Astrocyte of the hippocampus (primary cell): Measurements from ENCODE around the gene GDF10.

ENCODE experiments used
- DNase-seq: peaks from one replicate; pipeline ENCODE4 v3.0.0; 2011; ENCODE audit warnings: low read depth, low spot score

The GDF10 gene

DNA sequence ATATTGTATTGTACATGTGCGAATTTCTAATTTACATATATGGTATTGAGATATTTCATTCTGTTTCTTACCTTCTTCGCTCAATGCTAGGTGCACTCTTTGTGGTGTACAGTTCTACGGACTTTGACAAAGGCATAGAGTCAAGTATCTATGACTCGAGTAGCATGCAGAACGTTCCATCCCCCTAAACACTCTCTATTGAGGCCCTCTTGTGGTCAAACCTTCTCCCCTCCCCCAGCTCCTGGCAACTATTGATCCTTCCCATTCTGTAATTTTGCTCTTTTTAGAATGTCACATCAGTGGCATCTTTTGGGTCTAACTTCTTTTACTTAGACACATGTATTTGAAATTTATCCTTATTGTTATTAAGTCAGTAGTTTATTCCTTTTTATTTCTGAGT lies 30.7 kb upstream of the GDF10 start:
- no peak for DNase-seq

GRCh38 chr10:47276071-47276470 lies 23.9 kb upstream of the GDF10 start:
- no peak for DNase-seq

GRCh38 chr10:47276576-47277351 lies 23.2 kb upstream of the GDF10 start:
- no peak for DNase-seq

DNA sequence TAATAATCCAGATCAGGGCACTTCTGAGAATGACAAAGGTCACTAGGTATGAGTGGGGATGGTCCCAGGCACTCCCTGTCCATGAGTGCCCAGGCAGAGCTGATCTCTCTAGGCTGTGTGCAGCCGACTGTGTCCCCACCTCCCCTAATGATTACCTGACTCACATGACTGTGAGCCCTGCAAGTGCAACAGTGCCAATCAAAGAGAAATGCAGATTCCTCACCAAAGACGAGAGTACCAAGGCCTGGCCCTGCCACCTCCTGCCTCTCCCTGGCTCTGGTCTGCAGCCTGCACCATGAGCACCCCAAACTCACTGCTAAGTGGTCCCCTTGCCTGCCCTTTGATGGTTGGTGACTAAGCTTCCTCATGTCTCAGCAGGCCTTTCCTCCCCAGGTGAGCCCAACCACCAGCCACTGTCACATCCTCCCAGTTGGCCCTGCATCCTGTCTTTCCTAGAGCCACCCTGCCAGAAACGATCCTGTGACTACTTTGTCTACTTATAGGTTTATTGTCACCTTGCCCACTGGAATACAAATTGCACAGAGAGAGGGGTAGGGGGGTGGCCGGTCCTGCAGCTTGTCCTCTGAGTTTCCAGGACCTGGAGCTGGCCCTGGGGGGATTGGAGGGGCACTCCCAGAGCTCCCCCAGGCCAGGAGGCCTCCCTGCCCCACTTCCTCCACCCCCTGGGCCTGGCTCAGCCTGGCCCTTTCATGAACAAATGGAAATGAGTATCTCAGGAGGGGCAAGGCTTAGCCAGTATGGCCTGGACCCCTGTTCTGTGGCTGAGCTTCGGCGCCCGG lies 22.4 kb upstream of the GDF10 start:
- no peak for DNase-seq

DNA sequence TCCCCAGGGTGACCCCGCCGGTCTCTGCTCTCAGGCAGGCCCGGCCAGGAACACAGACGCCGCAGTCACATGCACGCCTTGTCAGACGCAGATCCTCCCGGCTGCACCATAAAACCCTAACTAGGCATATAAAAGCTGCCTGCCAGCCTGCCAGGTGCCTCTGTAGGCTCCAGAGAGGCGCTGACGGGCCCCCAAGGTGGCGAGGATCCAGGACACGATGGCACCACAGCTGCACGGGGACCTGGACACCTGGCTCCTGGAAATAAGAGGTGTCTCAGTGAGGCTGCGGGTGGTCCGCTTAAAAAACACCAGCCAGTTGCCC lies 21.9 kb upstream of the GDF10 start:
- no peak for DNase-seq

GRCh38 chr10:47278720-47279119 lies 21.3 kb upstream of the GDF10 start:
- DNase-seq = no peak

- DNase-seq = no peak
Observed at GRCh38 chr10:47279276-47279675, 20.7 kb upstream of the GDF10 start.

GRCh38 chr10:47282005-47282656 lies 17.9 kb upstream of the GDF10 start:
- no peak for DNase-seq

- DNase-seq = no peak
Observed at GRCh38 chr10:47282657-47283018, 17.4 kb upstream of the GDF10 start.

- DNase-seq = no peak
Observed at GRCh38 chr10:47283101-47283630, 16.8 kb upstream of the GDF10 start.

DNA sequence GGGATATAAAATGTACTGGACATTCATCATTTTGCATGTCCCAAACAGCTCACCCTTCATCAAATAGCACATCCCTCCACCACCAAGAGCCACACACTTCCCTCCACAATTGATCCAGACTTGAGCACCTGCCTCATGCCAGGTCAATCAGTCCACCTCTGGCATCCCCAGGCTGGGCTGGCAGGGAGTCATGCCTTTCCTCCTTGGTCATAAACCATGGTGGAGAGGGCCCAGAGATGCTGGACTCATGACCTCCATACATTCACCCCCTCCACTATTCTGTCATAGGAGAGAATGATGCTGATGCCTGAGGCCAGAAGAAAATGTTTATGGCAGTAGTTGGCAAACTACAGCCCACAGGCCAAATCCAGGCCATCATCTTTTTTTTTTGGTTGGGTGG lies 16.1 kb upstream of the GDF10 start:
- DNase-seq = no peak

GRCh38 chr10:47285381-47286115 lies 14.4 kb upstream of the GDF10 start:
- no peak for DNase-seq

GRCh38 chr10:47286116-47286505 lies 13.9 kb upstream of the GDF10 start:
- DNase-seq = no peak

DNA sequence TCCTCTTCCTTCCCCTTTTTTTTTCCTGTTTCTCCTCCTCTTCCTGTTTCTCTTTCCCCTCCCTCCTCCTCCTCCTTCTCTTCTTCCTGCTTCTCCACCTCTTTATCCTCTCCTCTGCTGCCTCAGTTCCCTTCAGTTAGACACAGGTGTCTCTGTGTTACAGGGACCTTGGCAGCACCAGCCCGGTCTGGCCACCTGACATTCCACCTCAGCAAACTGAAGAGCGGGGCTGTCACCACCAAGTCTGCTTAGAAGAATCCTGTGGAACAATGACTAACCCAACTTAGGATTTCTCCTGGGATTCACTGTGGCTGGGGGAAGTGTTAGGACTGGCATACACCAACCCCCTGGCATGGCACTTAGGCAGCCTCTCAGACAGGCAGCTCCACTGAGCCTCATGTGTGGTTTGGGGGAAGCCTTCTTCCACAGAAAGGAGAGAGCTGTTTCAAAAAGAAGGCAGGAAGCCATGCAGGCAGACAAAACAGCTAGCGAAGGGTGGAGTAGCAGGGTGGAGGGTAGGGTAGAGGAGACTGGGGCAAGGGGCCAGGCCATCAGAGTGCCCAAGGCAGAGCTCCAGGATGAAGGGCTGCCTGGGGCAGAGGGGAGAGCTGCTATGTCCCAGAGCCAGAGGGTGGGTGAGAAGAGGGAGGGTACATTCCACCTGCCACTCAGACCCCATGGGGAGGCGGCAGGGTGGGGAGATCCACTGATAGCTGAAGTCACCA lies 13.2 kb upstream of the GDF10 start:
- DNase-seq = no peak

DNA sequence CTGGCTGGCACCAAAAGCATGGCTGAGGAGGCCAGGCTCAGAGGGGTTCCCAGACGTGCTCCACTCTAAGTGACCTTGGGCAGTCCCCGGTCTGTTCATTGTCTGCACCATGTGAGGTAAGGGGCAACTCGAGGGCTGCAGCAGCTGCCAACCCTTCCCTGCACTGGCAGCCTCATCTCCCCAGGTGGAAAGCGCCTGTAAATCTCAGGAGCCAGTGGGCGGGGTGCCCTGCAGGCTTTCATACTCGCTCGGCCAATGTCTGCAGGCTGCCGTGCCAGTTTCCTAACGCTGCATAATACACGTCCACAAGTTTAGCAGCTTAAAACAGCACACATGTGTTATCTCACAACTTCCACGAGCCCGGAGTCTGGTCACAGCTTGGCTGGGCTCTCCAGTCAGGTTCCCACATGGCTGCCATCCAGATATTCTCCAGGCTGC lies 12.6 kb upstream of the GDF10 start:
- DNase-seq = no peak

DNA sequence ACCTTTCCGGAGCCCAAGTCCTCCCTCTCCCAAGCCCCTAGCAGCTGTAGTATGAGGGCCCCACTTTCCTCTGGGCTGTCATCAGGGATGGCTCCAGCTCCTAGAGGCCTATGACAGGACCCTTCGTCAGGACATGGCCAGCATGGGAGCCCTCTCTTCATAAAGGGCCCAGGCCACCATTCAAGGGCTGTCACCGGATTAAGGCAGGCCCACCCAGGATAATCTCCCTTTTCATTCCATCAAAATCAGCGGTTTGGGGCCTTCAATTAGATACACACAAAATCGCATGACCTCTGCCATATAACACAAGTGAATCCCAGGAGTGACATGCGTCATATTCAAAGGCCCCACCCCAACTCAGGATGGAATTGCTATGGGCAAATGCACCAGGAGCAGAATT lies 12.2 kb upstream of the GDF10 start:
- no peak for DNase-seq

GRCh38 chr10:47288236-47288635 lies 11.8 kb upstream of the GDF10 start:
- DNase-seq = no peak

- DNase-seq = no peak
Observed at GRCh38 chr10:47288916-47289495, 11.0 kb upstream of the GDF10 start.

DNA sequence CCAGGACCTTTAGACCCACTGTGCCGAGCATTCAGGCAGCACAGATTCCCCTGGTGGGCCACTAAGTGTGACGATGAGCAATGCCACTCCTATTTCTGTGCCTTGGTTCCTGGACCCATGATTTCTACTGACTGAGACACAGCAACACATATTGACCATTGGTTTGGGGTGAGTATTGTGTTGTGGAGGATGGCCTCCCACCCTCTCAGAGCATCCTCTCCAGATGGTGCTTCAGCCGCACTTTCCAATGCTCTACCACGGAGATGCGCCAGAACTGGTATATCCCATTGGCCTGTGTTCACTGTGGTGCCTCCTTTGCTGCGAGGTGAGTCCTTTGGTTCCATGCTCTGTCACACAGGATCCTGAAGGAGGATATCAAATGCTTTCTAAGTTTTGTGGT lies 10.1 kb upstream of the GDF10 start:
- no peak for DNase-seq

- DNase-seq = no peak
Observed at GRCh38 chr10:47290338-47290737, 9.7 kb upstream of the GDF10 start.

- no peak for DNase-seq
Observed at GRCh38 chr10:47291682-47292081, 8.3 kb upstream of the GDF10 start.
